22Rv1 (cell line): ENCODE data around the gene ALDH18A1.

Experiments used
- H3K27ac ChIP-seq: fragments of 450-650 bp; 2 replicates; pipeline ENCODE4 v1.5.1; 2017
- CTCF ChIP-seq: fragments of 450-650 bp; IDR thresholded peaks from 2 replicates; pipeline ENCODE4 v1.5.1; 2017; ENCODE audit warnings: mild to moderate bottlenecking
- ZFX ChIP-seq: fragments of 450-650 bp; IDR thresholded peaks from 2 replicates; pipeline ENCODE4 v1.6.1; 2017; ENCODE audit warnings: antibody characterized with exemption, borderline replicate concordance

Gene ALDH18A1

DNA sequence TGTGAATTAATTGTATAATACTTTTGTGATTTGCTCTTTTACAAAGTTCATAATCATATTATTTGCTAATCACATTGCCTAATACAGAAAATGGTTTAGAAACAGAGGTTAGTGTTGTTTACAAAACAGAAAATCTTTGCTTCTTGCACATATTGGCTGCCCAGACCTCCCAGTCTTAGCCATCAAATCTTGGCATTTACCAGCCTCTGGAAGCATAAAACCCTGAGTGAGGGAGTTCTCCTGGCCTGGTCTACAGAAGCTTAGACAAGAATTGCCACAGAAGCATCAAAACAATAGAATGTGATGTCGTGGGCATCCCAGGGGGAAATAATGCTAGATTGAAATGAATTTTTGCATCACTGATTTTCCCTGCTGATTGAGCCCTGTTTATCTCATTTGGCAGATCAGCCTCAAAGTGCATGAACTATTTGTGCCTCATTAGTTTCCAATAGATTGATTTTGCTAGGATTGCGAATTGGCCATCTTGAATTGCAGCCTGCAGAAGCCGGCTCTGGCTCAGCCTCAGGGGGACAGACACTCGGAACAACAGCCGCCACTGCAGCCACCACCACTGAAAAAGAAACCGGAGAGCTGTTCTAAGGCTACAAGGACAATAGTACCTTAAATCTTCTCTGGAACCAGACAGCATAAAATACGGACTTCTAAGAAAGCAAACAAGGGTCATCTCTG lies 84.2 kb downstream of the ALDH18A1 start:
- TF ChIP-seq CTCF: no peak
- TF ChIP-seq ZFX: no peak
- no peak overlapping the region for H3K27ac ChIP-seq

DNA sequence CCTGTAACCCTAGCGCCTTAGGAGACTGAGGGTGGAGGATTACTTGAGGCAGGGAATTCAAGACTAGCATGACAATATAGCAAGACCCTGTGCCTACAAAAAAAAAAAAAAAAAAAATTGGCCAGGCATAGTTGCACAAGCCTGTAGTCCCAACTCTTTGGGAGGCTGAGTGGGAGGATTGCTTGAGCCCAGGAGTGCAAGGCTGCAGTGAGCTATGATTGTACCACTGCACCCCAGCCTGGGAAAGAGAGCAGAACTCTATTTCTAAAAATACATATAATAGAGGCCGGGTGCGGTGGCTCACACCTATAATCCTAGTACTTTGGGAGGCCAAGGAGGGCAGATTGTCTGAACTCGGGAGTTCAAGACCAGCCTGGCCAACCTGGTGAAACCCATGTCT lies 85.1 kb downstream of the ALDH18A1 start:
- TF ChIP-seq ZFX: no peak
- no peak for TF ChIP-seq CTCF
- no peak overlapping the region for H3K27ac ChIP-seq

- TF ChIP-seq ZFX (no peak), CTCF (no peak)
Measured at GRCh38 chr10:95569368-95569767, 87.1 kb downstream of the ALDH18A1 start.

GRCh38 chr10:95567903-95568630 lies 88.4 kb downstream of the ALDH18A1 start:
- no peak for TF ChIP-seq CTCF
- TF ChIP-seq ZFX: no peak
- no peak overlapping the region for H3K27ac ChIP-seq

More at GRCh38 chr10:95569368-95569767, 87.1 kb downstream of the ALDH18A1 start:
- H3K27ac ChIP-seq: no peak overlapping the region

DNA sequence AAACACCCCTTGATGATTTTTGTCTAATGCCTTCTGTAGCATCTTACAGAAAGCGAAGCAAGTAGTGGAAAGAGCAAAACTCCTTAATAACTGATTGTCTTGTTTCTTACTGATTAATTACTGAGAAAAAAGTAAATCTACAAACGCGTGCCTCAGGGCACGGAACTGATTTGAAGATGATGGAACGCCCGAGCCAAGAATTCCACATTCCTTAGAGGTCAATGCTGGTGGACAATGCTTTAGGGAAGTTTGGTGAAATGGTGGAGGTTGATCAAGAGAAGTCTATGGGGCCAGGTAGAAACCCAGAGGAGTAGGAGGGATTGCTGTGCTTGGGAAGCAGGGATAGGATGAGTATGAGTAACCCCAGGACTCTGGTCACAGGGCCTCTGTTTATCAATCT lies 90.4 kb downstream of the ALDH18A1 start:
- no peak for TF ChIP-seq CTCF
- TF ChIP-seq ZFX: no peak
- H3K27ac ChIP-seq: no peak overlapping the region

- no peak overlapping the region for H3K27ac ChIP-seq
- TF ChIP-seq ZFX (no peak), CTCF (no peak)
Measured at GRCh38 chr10:95565336-95565735, 91.2 kb downstream of the ALDH18A1 start.

DNA sequence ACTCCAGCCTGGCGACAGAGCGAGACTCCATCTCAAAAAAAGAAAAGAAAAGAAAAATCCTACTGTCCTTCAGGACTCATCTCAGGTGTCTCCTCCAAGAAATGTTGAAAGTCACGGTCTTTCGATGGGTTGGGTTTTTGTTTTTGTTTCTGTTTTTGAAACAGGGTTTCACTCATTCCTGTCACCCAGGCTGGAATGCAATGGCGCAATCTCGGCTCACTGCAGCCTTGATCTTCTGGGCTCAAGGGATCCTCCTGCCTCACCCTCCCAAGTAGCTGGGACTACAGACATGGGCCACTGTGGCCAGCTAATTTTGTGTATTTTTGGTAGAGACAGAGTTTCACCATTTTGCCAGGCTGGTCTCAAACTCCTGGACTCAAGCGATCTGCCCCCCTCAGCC lies 92.2 kb downstream of the ALDH18A1 start:
- TF ChIP-seq CTCF (no peak), ZFX (no peak)

More for the DNA sequence above, 92.2 kb downstream of the ALDH18A1 start:
- no peak overlapping the region for H3K27ac ChIP-seq
